ENCODE results near the gene QSOX1.

DNA sequence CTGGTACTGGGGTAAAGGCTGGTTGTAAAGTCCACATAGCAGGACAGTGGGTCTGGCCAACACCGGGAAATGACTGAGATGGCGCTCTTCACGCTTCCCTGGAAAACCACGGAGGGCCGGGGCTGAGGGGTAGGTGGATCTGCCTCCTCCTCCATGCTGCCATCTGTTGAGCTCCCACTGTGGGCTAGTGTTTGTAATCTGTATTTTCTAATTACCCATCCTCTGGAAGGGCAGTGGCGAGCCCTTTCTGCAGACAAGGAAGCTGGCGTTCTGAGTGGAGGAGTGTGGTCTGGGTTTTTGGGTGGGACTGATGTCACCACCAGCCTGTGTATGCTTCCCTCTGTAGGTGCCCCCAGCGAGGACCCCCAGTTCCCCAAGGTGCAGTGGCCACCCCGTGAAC lies 41.2 kb downstream of the QSOX1 start:
- TF ChIP-seq FOXJ3 (CRISPR knock-in tag; IDR thresholded peaks at IDR 0.05; ENCODE audit: borderline replicate concordance) (no peak), ELF4 (CRISPR knock-in tag; IDR thresholded peaks at IDR 0.05; ENCODE audit: low read depth) (no peak)

Data from WTC11 (cell line).